Heart left ventricle (tissue), 16 donors: ENCODE results near the gene TASL. TPM values are rescaled to one million over a fixed set of nuclear protein-coding genes. Genes with fewer than 3 reads are reported as not detected.
A peak's percentile ranks its signal among the peaks of the same experiment; 100 is the strongest.

Source experiments
- ATAC-seq, 4 donors: fragments of 200-7000 bp; cut with Tn5 transposase; one replicate each; pipeline ENCODE4 v1.9.1; 2020 to 2022; ENCODE audit warnings: moderate library complexity in 4 of 4, mild to moderate bottlenecking in 3 of 4, moderate number of reproducible peaks in 1 of 4
- DNase-seq, 5 donors: peaks; one replicate each; pipeline ENCODE4 v3.0.0-alpha.2; 2020
- H3K27ac ChIP-seq, 12 donors: fragments of 200-600 bp; sonication (generic) in 4 of 12; one replicate each; pipeline versions ENCODE4 v1.5.0 to v1.8.0; 2016 to 2022; ENCODE audit warnings: mild to moderate bottlenecking in 2 of 12
- H3K27me3 ChIP-seq, 9 donors: fragments of 200-600 bp; sonication (generic) in 2 of 9; one replicate each; pipeline versions ENCODE4 v1.5.1 to v1.8.0; 2016 to 2022; ENCODE audit warnings: mild to moderate bottlenecking in 3 of 9
- H3K36me3 ChIP-seq, 9 donors: fragments of 200-600 bp; sonication (generic) in 2 of 9; one replicate each; pipeline versions ENCODE4 v1.5.0 to v1.8.0; 2018 to 2022; ENCODE audit warnings: mild to moderate bottlenecking in 2 of 9
- H3K4me1 ChIP-seq, 12 donors: fragments of 200-600 bp; sonication (generic) in 4 of 12; one replicate each; pipeline versions ENCODE4 v1.5.0 to v1.8.0; 2016 to 2022; ENCODE audit warnings: mild to moderate bottlenecking in 3 of 12
- H3K4me3 ChIP-seq, 12 donors: fragments of 200-600 bp; sonication (generic) in 4 of 12; one replicate each; pipeline versions ENCODE4 v1.5.0 to v1.8.0; 2017 to 2022; ENCODE audit warnings: mild to moderate bottlenecking in 9 of 12, moderate library complexity in 4 of 12
- H3K9me3 ChIP-seq, 12 donors: fragments of 200-600 bp; sonication (generic) in 4 of 12; one replicate each; pipeline versions ENCODE4 v1.5.0 to v1.8.0; 2016 to 2022; ENCODE audit warnings: mild to moderate bottlenecking in 1 of 12
- CTCF ChIP-seq, 12 donors: fragments of 200-600 bp; sonication (generic) in 4 of 12; IDR thresholded peaks; one replicate each; pipeline versions ENCODE4 v1.5.0 to v1.8.0; 2018 to 2022; ENCODE audit warnings: antibody characterized with exemption in 12 of 12, mild to moderate bottlenecking in 5 of 12
- POLR2A ChIP-seq, 2 donors: fragments of 450-650 bp; IDR thresholded peaks; one replicate each; pipeline ENCODE4 v1.6.1; 2017; ENCODE audit warnings: antibody characterized with exemption in 2 of 2, mild to moderate bottlenecking in 2 of 2, moderate library complexity in 2 of 2
- WGBS, 4 donors: extraction: QIAGEN DNeasy Blood & Tissue Kit in 2 of 4; methylation state at CpG; one replicate each; pipeline versions ENCODE4 v1.1.5 to v1.1.7; 2013 to 2018; 5-methylcytosine and 5-hydroxymethylcytosine counted together
- intact Hi-C, 10 donors: fragments of 100-400 bp; cut with DNase I; formaldehyde crosslinking; loops; one replicate each; pipeline versions ENCODE4 v1.11.1 to v1.14.2; 2022
- polyA plus RNA-seq, 2 donors: library from polyadenylated mRNA; stranded (reverse); fragments of 200-250 nt; gene quantifications; one replicate each; pipeline ENCODE4 v1.2.3, GENCODE V29; 2013
- total RNA-seq, 9 donors: library from RNA; depleted of rRNA in 2 of 9; stranded (reverse); fragments of >200 nt in 2 of 9; fragmentation: NEBNext Ultra II Directional in 3 of 9; extraction: Animal tissue kit (Norgen Biotek cat#: 25700) in 3 of 9; gene quantifications; one replicate each; pipeline versions ENCODE4 v1.1.0 to v1.2.4, GENCODE V29; 2016 to 2023
- donor health status: ischemic (EF 13 %, LVEDD 7.1; RV severe dilation, severe dysfunction).
- donor health status: healthy with polysubstance abuse.
- donor health status: DM: no; HTN: yes; CAD: no.
- donor health status: DM: no; HTN: no; CAD: no.
- donor health status: ischemic (EF 25% LVEDD 6.9; RV normal size, moderate dysfunction).
- donor health status: ischemic (EF 25% LVEDD 5.7; RV mildly dilated, moderate dysfunction).
- donor health status: healthy.
- donor health status: DM: yes; HTN: yes; CAD: no.
- donor health status: ischemic (EF 35%, LVEDD 5.7; RV mildly dilated, moderate dysfunction).
- donor health status: nonischemic (EF 11% LVEDD 7.7; RV severe dilation, severe dysfunction).
- donor health status: DM: yes; HTN: yes; CAD: no.
- donor health status: PGD.
- donor health status: ischemic (EF 29% LVEDD 5.4; RV normal size, mild dysfunction).
- donor health status: nonischemic (EF 23%, LVEDD 6.1; RV moderate dilation, normal function).

The TASL gene
- total and polyA plus RNA-seq, 11 donors, result 0.15 to 5.2 (median 0.33) TPM; not detected in 2

- H3K9me3 ChIP-seq, result no peaks in the 10 kb centered on the region
- TF ChIP-seq POLR2A (IDR thresholded peaks at IDR 0.05), result no peak
- no peak for TF ChIP-seq CTCF (IDR thresholded peaks at IDR 0.05)
- H3K4me1 ChIP-seq, result peaks cover 0 to 4% (median 0%) of the 10 kb centered on the region in 12 donors
- DNase-seq (no peak), ATAC-seq (peak; percentile 30 to 75 (median 59))
- H3K27ac ChIP-seq, result peak overlapping the region in 1 of 12 donors; percentile 5
- no peaks in the 10 kb centered on the region for H3K36me3 ChIP-seq
- intact Hi-C loops, result loop anchor here in 6 of 10 donors (5.0 to 10.0 kb wide), 2 partner anchors 139 to 142 kb away; no protein-coding TSS in a partner anchor
- peak overlapping the region in 1 of 12 donors; percentile 48 for H3K4me3 ChIP-seq
- 48 to 71% (median 70%) methylated on average over 3 of the region's 3 CpGs for WGBS, 4 donors
- H3K27me3 ChIP-seq, result peaks cover 0 to 5% (median 0%) of the 10 kb centered on the region in 9 donors
These were observed 4.4 kb downstream of the TASL start for GRCh38 chrX:30573125-30573524.

DNA sequence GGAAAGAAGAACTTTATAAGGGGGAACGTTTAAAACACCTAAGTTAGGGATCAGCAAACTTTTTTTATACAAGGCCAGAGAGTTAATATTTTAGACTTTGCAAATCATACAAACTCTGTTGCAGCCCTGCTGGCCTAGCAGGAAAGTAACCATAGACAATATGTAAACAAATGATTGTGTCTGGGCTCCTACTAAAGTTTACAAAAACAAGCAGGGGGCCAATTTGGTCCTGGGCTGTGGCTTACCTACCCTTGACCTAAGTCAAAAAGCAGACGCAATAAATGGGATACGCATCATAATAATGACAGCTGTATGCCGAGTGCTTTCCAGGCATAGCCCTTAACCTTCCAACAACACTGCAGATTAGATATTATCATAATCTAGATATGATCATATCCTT is 4.9 kb downstream of the TASL start:
- peak overlapping the region in 1 of 12 donors; percentile 5 for H3K27ac ChIP-seq
- intact Hi-C loops, result loop anchor here in 6 of 10 donors (5.0 to 10.0 kb wide), 2 partner anchors 140 to 142 kb away; no protein-coding TSS in a partner anchor
- TF ChIP-seq POLR2A (IDR thresholded peaks at IDR 0.05), result no peak
- TF ChIP-seq CTCF (IDR thresholded peaks at IDR 0.05), result no peak

GRCh38 chrX:30572004-30572403 is 5.6 kb downstream of the TASL start:
- no peaks in the 10 kb centered on the region for H3K9me3 ChIP-seq
- 68 to 87% (median 73%) methylated on average over 1 of the region's 1 CpG for WGBS, 4 donors
- intact Hi-C loops, result loop anchor here in 6 of 10 donors (5.0 to 10.0 kb wide), 2 partner anchors 140 to 143 kb away; no protein-coding TSS in a partner anchor
- peaks cover 0 to 4% (median 0%) of the 10 kb centered on the region in 12 donors for H3K4me1 ChIP-seq
- no peak for ATAC-seq
- no peak overlapping the region for H3K27ac ChIP-seq
- peaks cover 0 to 5% (median 0%) of the 10 kb centered on the region in 9 donors for H3K27me3 ChIP-seq
- TF ChIP-seq POLR2A (IDR thresholded peaks at IDR 0.05), result no peak
- no peak for TF ChIP-seq CTCF (IDR thresholded peaks at IDR 0.05)
- H3K4me3 ChIP-seq, result peak overlapping the region in 1 of 12 donors; percentile 48
- DNase-seq, result no peak
- H3K36me3 ChIP-seq, result no peaks in the 10 kb centered on the region

More for the DNA sequence above, 4.9 kb downstream of the TASL start:
- DNase-seq (no peak), ATAC-seq (peak in 1 of 4 donors; percentile 51)
- peak overlapping the region in 1 of 12 donors; percentile 48 for H3K4me3 ChIP-seq
- WGBS, 4 donors, result 61 to 66% (median 61%) methylated on average over 4 of the region's 4 CpGs
- peaks cover 0 to 4% (median 0%) of the 10 kb centered on the region in 12 donors for H3K4me1 ChIP-seq
- H3K27me3 ChIP-seq, result peaks cover 0 to 5% (median 0%) of the 10 kb centered on the region in 9 donors
- H3K9me3 ChIP-seq, result no peaks in the 10 kb centered on the region
- no peaks in the 10 kb centered on the region for H3K36me3 ChIP-seq

- intact Hi-C loops, result loop anchor here in 7 of 10 donors (1.0 to 10.0 kb wide), 3 partner anchors 142 to 144 kb away; no protein-coding TSS in a partner anchor
- 68 to 93% (median 80%) methylated on average over 1 of the region's 1 CpG for WGBS, 4 donors
These were observed 7.1 kb downstream of the TASL start for GRCh38 chrX:30570505-30570904.

More at GRCh38 chrX:30570505-30570904, 7.1 kb downstream of the TASL start:
- Histone ChIP-seq H3K27me3 (peaks cover 0 to 11% (median 0%) of the 10 kb centered on the region in 9 donors), H3K4me3 (no peak overlapping the region), H3K36me3 (no peaks in the 10 kb centered on the region), H3K27ac (no peak overlapping the region), H3K9me3 (no peaks in the 10 kb centered on the region), H3K4me1 (peaks cover 0 to 4% (median 0%) of the 10 kb centered on the region in 12 donors)
- ATAC-seq (no peak), DNase-seq (no peak)
- TF ChIP-seq POLR2A (IDR thresholded peaks at IDR 0.05) (no peak), CTCF (IDR thresholded peaks at IDR 0.05) (peak; percentile 31 to 72 (median 53))
